OCI-LY1 (cell line): ENCODE measurements around the gene KLHL26.
"Not testable (repeated sequence)": the region's sequence is repeated elsewhere in the genome, so short reads cannot be mapped to it uniquely, and the experiment has no call there.

Experiments
- CTCF ChIP-seq: fragments of 200-600 bp; sonication (generic), shearing (Covaris generic); IDR thresholded peaks from 2 replicates; pipeline ENCODE4 v1.5.1; 2017; ENCODE audit warnings: mild to moderate bottlenecking, antibody characterized with exemption, low read length, moderate library complexity, mixed read lengths
- EZH2 ChIP-seq: fragments of 200-600 bp; sonication (generic), shearing (Covaris generic); IDR thresholded peaks from 2 replicates; pipeline ENCODE4 v1.8.0; 2017; ENCODE audit warnings: borderline replicate concordance, mixed run types, mild to moderate bottlenecking, antibody characterized with exemption, low read length, moderate library complexity, mixed read lengths

- not testable (repeated sequence) for TF ChIP-seq CTCF, EZH2
Measured at GRCh38 chr19:18600692-18601397, 36.0 kb upstream of the KLHL26 start.
